ENCODE measurements around the gene PDE8A. TPM values are rescaled to one million over a fixed set of nuclear protein-coding genes. Genes with fewer than 3 reads are reported as not detected.

Gene PDE8A
- total RNA-seq, 2 experiments from 2014 or later: 28.3 to 32.3 TPM

GRCh38 chr15:84967380-84967779 lies 14.3 kb upstream of the PDE8A start:
- Histone ChIP-seq H3K36me3 (ENCODE audit: insufficient read depth, low read length) (no peaks in the 10 kb centered on the region), H2AFZ (ENCODE audit: low read length) (no peak overlapping the region), H3K9me3 (ENCODE audit: low read length) (no peaks in the 10 kb centered on the region), H4K20me1 (ENCODE audit: insufficient read depth, low read length) (no peaks in the 10 kb centered on the region), H3K4me3 (ENCODE audit: low read depth, low read length, poor library complexity, severe bottlenecking) (no peak overlapping the region), H3K4me2 (ENCODE audit: low read length) (no peak overlapping the region), H3K9me2 (ENCODE audit: insufficient read depth, low read length) (no peaks in the 10 kb centered on the region), H3K79me2 (ENCODE audit: insufficient read depth, low read depth, low read length) (no peaks in the 10 kb centered on the region), H3K4me1 (ENCODE audit: insufficient read depth, low read length, poor library complexity, severe bottlenecking) (no peaks in the 10 kb centered on the region), H3K27ac (ENCODE audit: low read depth, low read length, poor library complexity, severe bottlenecking) (no peak overlapping the region)
- no peak for DNase-seq (ENCODE audit: low spot score)
- ChIA-PET POLR2A (no interaction called here), CTCF (ENCODE audit: unreplicated experiment) (no interaction called here)
- TF ChIP-seq, protein P1, sequence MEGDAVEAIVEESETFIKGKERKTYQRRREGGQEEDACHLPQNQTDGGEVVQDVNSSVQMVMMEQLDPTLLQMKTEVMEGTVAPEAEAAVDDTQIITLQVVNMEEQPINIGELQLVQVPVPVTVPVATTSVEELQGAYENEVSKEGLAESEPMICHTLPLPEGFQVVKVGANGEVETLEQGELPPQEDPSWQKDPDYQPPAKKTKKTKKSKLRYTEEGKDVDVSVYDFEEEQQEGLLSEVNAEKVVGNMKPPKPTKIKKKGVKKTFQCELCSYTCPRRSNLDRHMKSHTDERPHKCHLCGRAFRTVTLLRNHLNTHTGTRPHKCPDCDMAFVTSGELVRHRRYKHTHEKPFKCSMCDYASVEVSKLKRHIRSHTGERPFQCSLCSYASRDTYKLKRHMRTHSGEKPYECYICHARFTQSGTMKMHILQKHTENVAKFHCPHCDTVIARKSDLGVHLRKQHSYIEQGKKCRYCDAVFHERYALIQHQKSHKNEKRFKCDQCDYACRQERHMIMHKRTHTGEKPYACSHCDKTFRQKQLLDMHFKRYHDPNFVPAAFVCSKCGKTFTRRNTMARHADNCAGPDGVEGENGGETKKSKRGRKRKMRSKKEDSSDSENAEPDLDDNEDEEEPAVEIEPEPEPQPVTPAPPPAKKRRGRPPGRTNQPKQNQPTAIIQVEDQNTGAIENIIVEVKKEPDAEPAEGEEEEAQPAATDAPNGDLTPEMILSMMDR (conservative IDR thresholded peaks at IDR 0.05; ENCODE audit: low read length): no peak
- no peak for TF ChIP-seq EZH2phosphoT487 (IDR thresholded peaks at IDR 0.05; ENCODE audit: borderline replicate concordance, low read depth, low read length)
- intact Hi-C loops (cut with micrococcal nuclease; ENCODE audit: unreplicated experiment): no loop called here
- BruUV-seq (replicated peaks): no TSS peak

GRCh38 chr15:84968301-84968700 lies 13.4 kb upstream of the PDE8A start:
- H3K9me2 ChIP-seq (ENCODE audit: insufficient read depth, low read length): no peaks in the 10 kb centered on the region
- H4K20me1 ChIP-seq (ENCODE audit: insufficient read depth, low read length): no peaks in the 10 kb centered on the region
- ChIA-PET POLR2A (no interaction called here), CTCF (ENCODE audit: unreplicated experiment) (interaction anchor here (0.6 kb wide), 1 partner anchor 381 kb away, joined by 6 read pairs; no protein-coding TSS in a partner anchor)
- H3K36me3 ChIP-seq (ENCODE audit: insufficient read depth, low read length): no peaks in the 10 kb centered on the region
- TF ChIP-seq EZH2phosphoT487 (IDR thresholded peaks at IDR 0.05; ENCODE audit: borderline replicate concordance, low read depth, low read length): no peak
- TF ChIP-seq, protein P1 (conservative IDR thresholded peaks at IDR 0.05; ENCODE audit: low read length): no peak
- H3K9me3 ChIP-seq (ENCODE audit: low read length): no peaks in the 10 kb centered on the region
- H3K79me2 ChIP-seq (ENCODE audit: insufficient read depth, low read depth, low read length): no peaks in the 10 kb centered on the region
- H2AFZ ChIP-seq (ENCODE audit: low read length): no peak overlapping the region
- BruUV-seq (replicated peaks): no TSS peak
- no peaks in the 10 kb centered on the region for H3K4me1 ChIP-seq (ENCODE audit: insufficient read depth, low read length, poor library complexity, severe bottlenecking)
- no peak overlapping the region for H3K4me3 ChIP-seq (ENCODE audit: low read depth, low read length, poor library complexity, severe bottlenecking)
- intact Hi-C loops (cut with micrococcal nuclease; ENCODE audit: unreplicated experiment): no loop called here
- no peak overlapping the region for H3K27ac ChIP-seq (ENCODE audit: low read depth, low read length, poor library complexity, severe bottlenecking)
- DNase-seq (ENCODE audit: low spot score): no peak
- no peak overlapping the region for H3K4me2 ChIP-seq (ENCODE audit: low read length)

- POLR2A ChIA-PET: no interaction called here
- H3K4me2 ChIP-seq (ENCODE audit: low read length): no peak overlapping the region
- BruUV-seq (replicated peaks): no TSS peak
- no peaks in the 10 kb centered on the region for H4K20me1 ChIP-seq (ENCODE audit: insufficient read depth, low read length)
- intact Hi-C loops (cut with micrococcal nuclease; ENCODE audit: unreplicated experiment): no loop called here
- H2AFZ ChIP-seq (ENCODE audit: low read length): no peak overlapping the region
- H3K79me2 ChIP-seq (ENCODE audit: insufficient read depth, low read depth, low read length): no peaks in the 10 kb centered on the region
- H3K9me3 ChIP-seq (ENCODE audit: low read length): no peaks in the 10 kb centered on the region
- CTCF ChIA-PET (ENCODE audit: unreplicated experiment): no interaction called here
- no peaks in the 10 kb centered on the region for H3K4me1 ChIP-seq (ENCODE audit: insufficient read depth, low read length, poor library complexity, severe bottlenecking)
- no peak overlapping the region for H3K27ac ChIP-seq (ENCODE audit: low read depth, low read length, poor library complexity, severe bottlenecking)
- no peak overlapping the region for H3K4me3 ChIP-seq (ENCODE audit: low read depth, low read length, poor library complexity, severe bottlenecking)
- DNase-seq (ENCODE audit: low spot score): no peak
- no peak for TF ChIP-seq EZH2phosphoT487 (IDR thresholded peaks at IDR 0.05; ENCODE audit: borderline replicate concordance, low read depth, low read length)
- TF ChIP-seq, protein P1 (conservative IDR thresholded peaks at IDR 0.05; ENCODE audit: low read length): no peak
- no peaks in the 10 kb centered on the region for H3K36me3 ChIP-seq (ENCODE audit: insufficient read depth, low read length)
- no peaks in the 10 kb centered on the region for H3K9me2 ChIP-seq (ENCODE audit: insufficient read depth, low read length)
These were observed 12.4 kb upstream of the PDE8A start for GRCh38 chr15:84969257-84969656.
